HepG2 (cell line): ENCODE measurements around the gene NEIL1. TPM values are rescaled to one million over a fixed set of nuclear protein-coding genes. Genes with fewer than 3 reads are reported as not detected.

Experiments
- AFF4 ChIP-seq: sonication (generic); formaldehyde crosslinking; IDR thresholded peaks from 2 replicates; pipeline ENCODE4 v1.4.0; 2020; ENCODE audit warnings: missing genetic modification reagents
- E2F5 ChIP-seq: sonication (generic); formaldehyde crosslinking; conservative IDR thresholded peaks from 2 replicates; pipeline ENCODE4 v1.4.0; 2020; ENCODE audit warnings: missing genetic modification reagents
- FOXK1 ChIP-seq: sonication (generic); formaldehyde crosslinking; IDR thresholded peaks from 2 replicates; pipeline ENCODE4 v1.4.0; 2020; ENCODE audit warnings: low read depth, missing genetic modification reagents, borderline replicate concordance
- HNRNPL ChIP-seq: fragments of 200-400 bp; formaldehyde crosslinking; IDR thresholded peaks from 2 replicates; pipeline ENCODE4 v1.6.1; 2017; ENCODE audit warnings: mild to moderate bottlenecking, low read depth, low read length
- IRF2 ChIP-seq: IDR thresholded peaks from 2 replicates; pipeline ENCODE4 v1.6.1; 2018; ENCODE audit warnings: missing genetic modification reagents, missing compliant biosample characterization
- SPEN ChIP-seq: sonication (generic); formaldehyde crosslinking; IDR thresholded peaks from 2 replicates; pipeline ENCODE4 v1.5.1; 2020; ENCODE audit warnings: low read depth, mild to moderate bottlenecking, missing genetic modification reagents
- ZEB1 ChIP-seq: IDR thresholded peaks from 2 replicates; pipeline ENCODE4 v1.6.1; 2012; ENCODE audit warnings: mild to moderate bottlenecking, low read depth, inconsistent platforms; ENCODE audit not compliant: insufficient replicate concordance
- ZFX ChIP-seq: sonication (generic); formaldehyde crosslinking; IDR thresholded peaks from 2 replicates; pipeline ENCODE4 v1.4.0; 2020; ENCODE audit warnings: mild to moderate bottlenecking, low read depth, missing genetic modification reagents, moderate library complexity
- ZNF441 ChIP-seq: sonication (generic); formaldehyde crosslinking; IDR thresholded peaks from 2 replicates; pipeline ENCODE4 v1.7.0; 2021; ENCODE audit warnings: missing genetic modification reagents, borderline replicate concordance
- ZNF512B ChIP-seq: sonication (generic); formaldehyde crosslinking; IDR thresholded peaks from 2 replicates; pipeline ENCODE4 v1.5.1; 2020; ENCODE audit warnings: missing genetic modification reagents, mild to moderate bottlenecking, borderline replicate concordance
- ZNF629 ChIP-seq: sonication (generic); formaldehyde crosslinking; conservative IDR thresholded peaks from 2 replicates; pipeline ENCODE4 v1.5.0; 2020; ENCODE audit warnings: missing genetic modification reagents
- polyA plus RNA-seq, 8 experiments: library from polyadenylated mRNA; depleted of rRNA in 3 of 8; stranded (reverse) in 7 of 8; unstranded in 1 of 8; fragments of >200 nt; fragmentation: Illumina TruSeq in 4 of 8; extraction: Trizol in 4 of 8; gene quantifications; 2 replicates each; pipeline versions ENCODE4 v1.2.1 to v1.2.3, GENCODE V29; 2011 to 2016; ENCODE audit warnings: low read depth in 4 of 8, missing spikeins in 1 of 8, mixed read lengths in 1 of 8; ENCODE audit not compliant: insufficient read depth in 1 of 8
- total RNA-seq, 5 experiments: library from RNA; depleted of rRNA; stranded (reverse); fragments of >200 nt; fragmentation: Illumina TruSeq; extraction: Trizol; gene quantifications; 2 replicates each; pipeline ENCODE4 v1.2.3, GENCODE V29; 2016; ENCODE audit warnings: low read depth in 1 of 5

The NEIL1 gene
- total and polyA plus RNA-seq, 2 of the 13 experiments (the other 11 are each of a cell fraction or from before 2014, with no cell fraction given), result 10.4 to 15.5 TPM

- TF ChIP-seq E2F5 (CRISPR knock-in tag) (no peak), SPEN (CRISPR knock-in tag) (no peak), HNRNPL (no peak), IRF2 (no peak), ZNF629 (CRISPR knock-in tag) (no peak), ZNF512B (CRISPR knock-in tag) (no peak), ZEB1 (no peak), AFF4 (no peak), ZFX (no peak), ZNF441 (no peak), FOXK1 (CRISPR knock-in tag) (no peak)
- TF ChIP-seq, all 625 proteins: peak for 0
Measured at GRCh38 chr15:75389791-75390382, 43.0 kb downstream of the NEIL1 start (continued).
